ENCODE results near the gene DVL1.

Gene DVL1

GRCh38 chr1:1352786-1353388, 3.7 kb upstream of the DVL1 start:
- no peak for FAIRE-seq

DNA sequence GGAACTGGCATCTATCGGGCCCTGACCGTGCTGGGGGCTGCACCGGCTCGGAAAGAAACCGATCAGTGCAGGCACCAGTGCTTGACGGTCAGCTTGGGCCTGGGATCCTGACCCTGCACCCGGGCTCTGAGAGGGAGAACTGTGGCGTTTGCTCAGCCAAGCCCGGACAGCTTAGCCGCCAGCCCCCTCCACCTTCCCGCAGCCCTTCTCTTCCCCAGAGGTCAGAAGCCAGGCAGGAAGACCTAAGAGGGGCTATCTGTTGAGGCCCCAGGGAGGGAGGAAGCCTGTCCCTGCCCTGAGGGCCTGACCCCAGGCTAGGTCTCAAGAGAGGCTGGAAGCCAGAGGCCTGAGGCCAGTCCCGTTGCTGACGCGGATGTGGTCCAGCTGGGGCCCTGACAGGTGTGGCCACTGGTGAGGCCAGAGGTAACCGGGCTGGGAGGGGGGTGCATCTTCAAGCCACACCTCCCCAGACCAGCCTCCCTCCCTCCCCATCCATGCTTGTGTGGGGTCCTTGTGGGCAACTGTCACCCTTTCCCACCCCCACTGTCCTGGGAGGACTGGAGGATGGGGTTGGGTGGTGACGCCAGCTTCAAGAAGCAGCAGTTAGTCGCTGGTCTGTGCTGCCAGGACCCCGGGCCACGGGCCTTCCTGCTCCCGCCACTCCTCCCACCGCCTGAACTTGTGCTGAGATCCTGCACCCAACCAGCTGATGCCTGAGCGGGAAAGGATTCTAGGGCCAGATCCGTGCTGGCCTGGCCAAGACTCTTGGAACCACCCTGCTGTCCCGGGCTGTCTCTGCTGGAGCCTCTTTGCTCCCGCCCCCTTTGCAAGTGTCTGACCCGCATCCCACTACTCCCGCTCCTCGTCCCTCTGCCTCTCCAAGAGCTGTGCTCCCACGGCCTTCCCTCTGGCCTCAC, 2.6 kb upstream of the DVL1 start:
- DNase-seq (ENCODE audit: insufficient read length) (no peak), FAIRE-seq (no peak)
- TF ChIP-seq POLR2A (IDR thresholded peaks at IDR 0.05; ENCODE audit: low read depth, low read length) (no peak), TAF1 (IDR thresholded peaks at IDR 0.05; ENCODE audit: borderline replicate concordance, low read depth, low read length) (no peak), POLR2AphosphoS5 (IDR thresholded peaks at IDR 0.05; ENCODE audit: low read depth, low read length) (no peak)

More at GRCh38 chr1:1352786-1353388, 3.7 kb upstream of the DVL1 start:
- TF ChIP-seq POLR2AphosphoS5 (IDR thresholded peaks at IDR 0.05; ENCODE audit: low read depth, low read length) (no peak), TAF1 (IDR thresholded peaks at IDR 0.05; ENCODE audit: borderline replicate concordance, low read depth, low read length) (no peak), POLR2A (IDR thresholded peaks at IDR 0.05; ENCODE audit: low read depth, low read length) (no peak)
- no peak for DNase-seq (ENCODE audit: insufficient read length)

DNA sequence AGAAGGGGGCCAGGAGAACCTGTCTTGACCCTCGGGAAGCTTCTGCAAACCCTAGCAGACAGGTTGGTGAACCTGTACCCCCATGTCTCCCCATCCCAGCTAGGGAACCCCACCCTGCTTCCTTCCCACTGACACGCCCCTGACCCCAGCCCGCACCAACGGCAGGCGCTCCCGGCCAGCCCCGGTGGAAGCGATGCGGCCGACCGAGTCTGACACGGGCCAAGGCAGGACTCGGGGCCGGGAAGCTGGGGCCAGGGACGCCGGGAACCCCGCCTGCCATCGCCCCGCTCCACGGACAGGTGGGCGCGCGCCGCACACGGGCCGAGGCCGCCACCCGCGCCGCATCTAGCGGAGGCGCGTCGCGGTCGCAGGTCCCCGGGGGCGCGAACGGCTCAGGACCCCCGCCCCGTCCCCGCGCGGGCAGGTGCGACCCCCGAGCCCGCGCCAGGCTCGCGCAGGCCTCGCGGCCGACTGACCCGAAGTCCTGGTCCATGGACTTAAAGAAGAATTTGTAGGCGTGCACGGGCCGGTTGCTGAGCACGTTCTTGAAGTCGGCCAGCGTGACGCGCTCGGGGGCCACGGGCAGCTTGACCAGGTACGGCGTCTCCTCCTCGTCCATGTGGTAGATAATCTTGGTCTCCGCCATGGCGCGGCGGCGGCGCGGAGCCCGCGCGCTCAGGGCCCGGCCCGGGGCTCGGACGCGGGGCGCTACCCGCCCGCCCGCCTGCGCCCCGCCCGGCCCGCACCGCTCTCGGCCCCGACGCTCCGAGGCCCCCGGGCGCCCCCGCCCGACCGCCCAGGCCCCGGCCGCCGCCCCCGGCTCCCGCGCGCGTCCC, 580 bp downstream of the DVL1 start:
- DNase-seq (ENCODE audit: insufficient read length): no peak
- TF ChIP-seq POLR2A (IDR thresholded peaks at IDR 0.05; ENCODE audit: low read depth, low read length): no peak
- TF ChIP-seq TAF1 (IDR thresholded peaks at IDR 0.05; ENCODE audit: borderline replicate concordance, low read depth, low read length): no peak
- TF ChIP-seq POLR2AphosphoS5 (IDR thresholded peaks at IDR 0.05; ENCODE audit: low read depth, low read length): no peak
- FAIRE-seq: peak; percentile 24

DNA sequence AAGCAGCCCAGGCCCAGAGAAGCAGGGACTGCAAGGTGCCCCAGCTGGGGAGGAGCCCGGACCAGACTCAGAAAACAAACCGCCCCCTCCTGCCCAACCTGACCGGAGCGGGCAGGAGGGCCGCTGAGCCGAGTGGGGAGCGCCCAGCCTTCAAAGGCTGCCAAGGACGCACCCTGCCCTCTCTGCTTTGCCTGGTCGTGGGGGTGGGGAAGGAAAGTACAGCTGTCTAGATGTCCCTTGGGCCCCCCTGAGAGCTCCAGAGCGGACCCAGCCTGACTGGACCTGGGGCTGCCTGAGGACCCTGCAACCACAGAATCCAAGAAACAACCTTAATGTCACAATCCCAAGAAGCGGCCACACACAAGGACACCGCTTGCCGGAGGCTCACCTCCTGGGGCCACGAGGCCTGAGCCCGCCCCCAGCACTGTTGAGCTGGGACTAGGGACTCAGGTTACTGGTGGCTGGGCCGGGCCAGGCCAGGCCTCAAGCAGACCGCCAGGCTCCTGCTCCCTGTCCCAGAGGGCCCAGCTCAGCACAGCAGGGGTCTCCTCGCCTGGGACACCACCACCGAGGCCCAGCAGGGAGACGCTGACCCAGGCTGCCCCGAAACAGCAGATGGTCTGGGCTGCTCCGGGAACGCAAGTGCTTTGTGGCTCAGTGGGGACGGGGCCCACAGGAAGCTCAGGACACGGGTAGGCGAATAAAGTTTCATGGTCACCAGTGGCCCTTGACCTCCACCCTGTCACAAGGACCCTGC, 1.4 kb downstream of the DVL1 start:
- TF ChIP-seq TAF1 (IDR thresholded peaks at IDR 0.05; ENCODE audit: borderline replicate concordance, low read depth, low read length) (no peak), POLR2A (IDR thresholded peaks at IDR 0.05; ENCODE audit: low read depth, low read length) (no peak), POLR2AphosphoS5 (IDR thresholded peaks at IDR 0.05; ENCODE audit: low read depth, low read length) (no peak)
- FAIRE-seq (no peak), DNase-seq (ENCODE audit: insufficient read length) (no peak)

GRCh38 chr1:1347026-1347595, 2.1 kb downstream of the DVL1 start:
- FAIRE-seq: no peak
- DNase-seq (ENCODE audit: insufficient read length): no peak
- TF ChIP-seq POLR2AphosphoS5 (IDR thresholded peaks at IDR 0.05; ENCODE audit: low read depth, low read length) (no peak), TAF1 (IDR thresholded peaks at IDR 0.05; ENCODE audit: borderline replicate concordance, low read depth, low read length) (no peak), POLR2A (IDR thresholded peaks at IDR 0.05; ENCODE audit: low read depth, low read length) (no peak)

DNA sequence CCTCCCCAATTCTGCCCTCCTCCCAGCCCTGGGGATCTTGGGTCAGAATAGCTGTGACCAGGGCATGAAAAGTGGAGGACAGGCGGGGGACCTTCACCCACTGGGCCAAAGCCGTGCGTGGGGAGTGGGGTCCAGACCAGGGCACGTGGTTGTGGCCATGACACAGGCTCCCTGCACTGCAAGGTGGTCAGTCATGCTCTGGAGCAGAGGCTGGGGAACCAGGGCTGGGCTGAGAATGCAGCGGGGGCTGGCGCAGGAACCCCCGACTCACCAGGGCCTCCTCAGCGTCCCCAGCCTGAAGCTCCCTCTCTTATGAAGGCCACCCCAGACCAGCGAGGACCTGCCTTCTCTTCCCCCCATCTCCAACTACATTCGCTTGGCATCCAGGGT, 2.7 kb downstream of the DVL1 start:
- TF ChIP-seq TAF1 (IDR thresholded peaks at IDR 0.05; ENCODE audit: borderline replicate concordance, low read depth, low read length) (no peak), POLR2A (IDR thresholded peaks at IDR 0.05; ENCODE audit: low read depth, low read length) (no peak), POLR2AphosphoS5 (IDR thresholded peaks at IDR 0.05; ENCODE audit: low read depth, low read length) (no peak)
- no peak for DNase-seq (ENCODE audit: insufficient read length)
- no peak for FAIRE-seq

DNA sequence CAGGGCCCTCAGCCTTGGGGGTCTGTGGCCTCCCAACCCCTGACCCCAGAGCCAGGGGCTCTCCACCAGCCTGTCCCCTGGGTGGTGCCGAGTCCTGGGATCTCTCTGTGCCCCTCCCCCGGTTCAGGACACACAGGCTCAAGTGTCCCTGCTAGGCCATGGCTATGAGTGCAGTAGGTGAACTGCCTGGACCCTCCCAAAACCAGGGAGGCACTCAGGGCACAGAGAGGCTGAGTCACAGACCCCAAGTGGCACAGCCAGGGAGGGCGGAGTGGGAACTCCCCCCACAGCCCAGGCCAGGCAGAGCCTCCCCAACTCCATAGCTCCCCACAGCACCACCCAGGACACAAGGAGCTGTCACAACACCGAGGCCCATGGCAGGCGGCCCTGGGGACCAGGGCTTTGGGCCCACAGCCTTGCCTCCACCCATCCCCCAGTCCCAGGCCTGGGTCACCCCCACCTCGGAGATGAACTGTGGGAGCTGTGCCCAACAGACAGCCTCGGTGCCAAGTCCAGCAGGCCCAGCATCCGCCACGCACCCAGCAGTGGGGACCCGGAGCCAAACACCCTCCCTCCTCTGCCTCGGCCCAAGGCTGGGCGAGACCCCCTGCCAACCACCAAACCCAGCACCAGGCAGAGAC, 3.2 kb downstream of the DVL1 start:
- DNase-seq (ENCODE audit: insufficient read length) (no peak), FAIRE-seq (no peak)
- TF ChIP-seq TAF1 (IDR thresholded peaks at IDR 0.05; ENCODE audit: borderline replicate concordance, low read depth, low read length): no peak
- TF ChIP-seq POLR2AphosphoS5 (IDR thresholded peaks at IDR 0.05; ENCODE audit: low read depth, low read length): no peak
- no peak for TF ChIP-seq POLR2A (IDR thresholded peaks at IDR 0.05; ENCODE audit: low read depth, low read length)

DNA sequence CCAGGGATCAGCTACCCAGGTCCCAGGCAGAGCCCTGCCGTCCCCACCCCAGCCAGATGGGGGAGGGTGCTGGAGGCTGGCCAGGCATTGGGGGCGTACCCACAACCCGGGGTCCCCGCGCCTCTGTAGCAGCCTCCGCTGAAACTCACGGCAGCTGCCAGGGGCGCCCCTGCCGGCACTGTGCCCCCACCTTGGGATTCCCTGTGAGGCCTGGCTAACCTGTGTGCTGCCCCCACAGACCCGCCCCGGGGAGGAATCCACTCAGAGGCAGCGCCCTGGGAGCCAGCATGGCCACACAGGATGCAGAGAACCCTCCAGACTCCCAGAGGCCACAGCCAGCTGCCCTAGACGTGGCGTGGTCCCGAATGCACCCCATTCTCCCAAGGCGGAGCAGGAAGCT, 3.8 kb downstream of the DVL1 start:
- TF ChIP-seq TAF1 (IDR thresholded peaks at IDR 0.05; ENCODE audit: borderline replicate concordance, low read depth, low read length): no peak
- no peak for TF ChIP-seq POLR2A (IDR thresholded peaks at IDR 0.05; ENCODE audit: low read depth, low read length)
- TF ChIP-seq POLR2AphosphoS5 (IDR thresholded peaks at IDR 0.05; ENCODE audit: low read depth, low read length): no peak
- FAIRE-seq (no peak), DNase-seq (ENCODE audit: insufficient read length) (no peak)

DNA sequence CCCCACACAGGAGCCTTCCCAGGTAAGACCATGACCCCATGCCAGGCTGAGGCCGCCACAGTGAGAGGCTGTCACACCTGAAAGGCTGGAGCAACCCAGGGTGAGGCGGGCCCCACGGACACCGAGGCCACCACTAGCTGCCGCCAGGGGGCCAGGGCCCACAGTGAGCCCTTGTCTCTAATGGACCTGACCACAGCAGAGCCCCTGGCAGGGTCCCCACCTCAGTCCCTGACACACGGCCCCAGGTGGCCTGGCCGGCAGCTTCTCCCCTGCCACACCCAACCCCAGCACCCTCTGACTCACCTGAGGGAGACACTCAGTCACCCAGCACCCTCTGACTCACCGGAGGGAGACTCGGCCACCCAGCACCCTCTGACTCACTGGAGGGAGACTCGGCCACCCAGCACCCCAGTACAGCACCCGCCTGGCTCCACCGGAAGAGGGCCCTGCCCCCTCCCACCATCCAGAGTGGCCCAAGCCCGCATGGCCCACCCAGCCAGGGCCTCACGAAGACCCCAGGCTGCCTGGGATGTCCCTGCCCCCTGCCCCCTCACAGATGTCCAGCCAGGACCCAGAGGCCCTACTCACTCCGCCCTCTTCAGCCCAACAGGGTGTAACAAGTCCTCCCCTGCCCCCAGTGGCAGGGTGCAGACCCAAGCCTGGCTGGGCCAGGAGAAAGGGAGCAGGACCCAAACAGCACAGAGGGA, 4.4 kb downstream of the DVL1 start:
- TF ChIP-seq POLR2A (IDR thresholded peaks at IDR 0.05; ENCODE audit: low read depth, low read length) (no peak), POLR2AphosphoS5 (IDR thresholded peaks at IDR 0.05; ENCODE audit: low read depth, low read length) (no peak), TAF1 (IDR thresholded peaks at IDR 0.05; ENCODE audit: borderline replicate concordance, low read depth, low read length) (no peak)
- FAIRE-seq: no peak
- no peak for DNase-seq (ENCODE audit: insufficient read length)

Measured in GM12892 (cell line).